GM12874 (cell line): Measurements from ENCODE around the gene COG8.

ENCODE experiments used
- TF ChIP-seq, protein P1 (sequence below): IDR thresholded peaks from 2 replicates; pipeline ENCODE4 v1.5.1; 2011; ENCODE audit warnings: low read depth, mild to moderate bottlenecking, control low read depth, low read length, moderate library complexity; ENCODE audit not compliant: insufficient read depth

Gene COG8

DNA sequence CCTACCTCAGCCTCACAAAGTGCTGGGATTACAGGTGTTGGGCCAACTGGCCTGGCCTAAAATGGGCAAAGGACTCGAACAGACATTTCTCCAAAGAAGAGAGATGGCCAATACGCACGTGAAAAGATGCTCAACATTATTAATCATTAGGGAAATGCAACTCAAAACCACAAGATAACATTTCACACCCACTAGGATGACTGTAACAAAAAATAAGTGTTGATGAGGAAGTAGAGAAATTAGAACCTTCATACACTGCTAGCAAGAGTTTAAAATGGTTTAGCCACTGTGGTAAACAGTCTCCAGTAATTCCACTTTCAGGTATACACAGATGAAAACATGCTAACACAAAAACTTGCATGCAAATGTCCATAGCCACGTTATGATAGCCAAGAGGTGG is 6.6 kb upstream of the COG8 start:
- TF ChIP-seq, protein P1, sequence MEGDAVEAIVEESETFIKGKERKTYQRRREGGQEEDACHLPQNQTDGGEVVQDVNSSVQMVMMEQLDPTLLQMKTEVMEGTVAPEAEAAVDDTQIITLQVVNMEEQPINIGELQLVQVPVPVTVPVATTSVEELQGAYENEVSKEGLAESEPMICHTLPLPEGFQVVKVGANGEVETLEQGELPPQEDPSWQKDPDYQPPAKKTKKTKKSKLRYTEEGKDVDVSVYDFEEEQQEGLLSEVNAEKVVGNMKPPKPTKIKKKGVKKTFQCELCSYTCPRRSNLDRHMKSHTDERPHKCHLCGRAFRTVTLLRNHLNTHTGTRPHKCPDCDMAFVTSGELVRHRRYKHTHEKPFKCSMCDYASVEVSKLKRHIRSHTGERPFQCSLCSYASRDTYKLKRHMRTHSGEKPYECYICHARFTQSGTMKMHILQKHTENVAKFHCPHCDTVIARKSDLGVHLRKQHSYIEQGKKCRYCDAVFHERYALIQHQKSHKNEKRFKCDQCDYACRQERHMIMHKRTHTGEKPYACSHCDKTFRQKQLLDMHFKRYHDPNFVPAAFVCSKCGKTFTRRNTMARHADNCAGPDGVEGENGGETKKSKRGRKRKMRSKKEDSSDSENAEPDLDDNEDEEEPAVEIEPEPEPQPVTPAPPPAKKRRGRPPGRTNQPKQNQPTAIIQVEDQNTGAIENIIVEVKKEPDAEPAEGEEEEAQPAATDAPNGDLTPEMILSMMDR = no peak

DNA sequence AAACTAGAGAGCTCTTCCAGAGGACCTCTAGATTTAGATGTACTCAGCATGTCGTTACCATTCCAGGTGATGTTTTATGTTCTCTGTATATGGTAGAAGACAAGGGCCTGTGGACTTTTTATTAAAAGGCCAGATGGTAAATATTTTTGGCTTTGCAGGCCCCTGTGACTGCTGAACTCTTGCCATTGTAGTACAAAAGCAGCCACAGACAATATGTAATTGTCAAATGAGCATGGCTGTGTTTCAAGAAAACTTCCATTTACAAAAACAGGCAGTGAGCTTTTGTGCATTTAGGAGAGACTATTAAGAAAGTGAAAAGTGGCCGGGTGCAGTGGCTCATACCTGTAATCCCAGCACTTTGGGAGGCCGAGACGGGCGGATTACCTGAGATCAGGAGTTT is 4.8 kb upstream of the COG8 start:
- TF ChIP-seq, protein P1 = no peak

DNA sequence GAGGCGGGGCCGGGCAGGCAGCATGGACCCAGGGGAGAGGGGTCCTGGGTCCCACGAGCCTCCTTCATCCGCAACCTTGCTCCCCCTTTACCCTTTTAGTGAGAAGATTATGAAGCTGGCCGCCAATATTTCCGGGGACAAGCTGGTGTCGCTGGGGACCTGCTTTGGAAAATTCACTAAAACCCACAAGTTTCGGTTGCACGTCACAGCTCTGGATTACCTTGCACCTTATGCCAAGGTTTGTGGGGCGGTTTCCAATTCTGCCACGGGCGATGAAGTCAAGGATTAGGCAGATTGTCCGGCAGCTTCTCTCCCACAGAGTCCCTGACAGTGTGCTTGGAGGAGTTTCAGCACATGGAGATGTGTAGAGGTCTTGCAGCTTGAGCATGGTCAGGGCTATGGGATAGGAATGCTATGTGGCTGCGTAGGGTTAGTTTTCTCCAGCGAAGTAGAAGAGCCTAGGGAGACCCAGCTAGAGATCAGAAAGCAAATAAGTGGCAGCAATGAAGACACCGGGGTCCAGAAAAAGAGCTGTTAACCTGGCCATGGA is 806 bp upstream of the COG8 start:
- TF ChIP-seq, protein P1 = no peak

DNA sequence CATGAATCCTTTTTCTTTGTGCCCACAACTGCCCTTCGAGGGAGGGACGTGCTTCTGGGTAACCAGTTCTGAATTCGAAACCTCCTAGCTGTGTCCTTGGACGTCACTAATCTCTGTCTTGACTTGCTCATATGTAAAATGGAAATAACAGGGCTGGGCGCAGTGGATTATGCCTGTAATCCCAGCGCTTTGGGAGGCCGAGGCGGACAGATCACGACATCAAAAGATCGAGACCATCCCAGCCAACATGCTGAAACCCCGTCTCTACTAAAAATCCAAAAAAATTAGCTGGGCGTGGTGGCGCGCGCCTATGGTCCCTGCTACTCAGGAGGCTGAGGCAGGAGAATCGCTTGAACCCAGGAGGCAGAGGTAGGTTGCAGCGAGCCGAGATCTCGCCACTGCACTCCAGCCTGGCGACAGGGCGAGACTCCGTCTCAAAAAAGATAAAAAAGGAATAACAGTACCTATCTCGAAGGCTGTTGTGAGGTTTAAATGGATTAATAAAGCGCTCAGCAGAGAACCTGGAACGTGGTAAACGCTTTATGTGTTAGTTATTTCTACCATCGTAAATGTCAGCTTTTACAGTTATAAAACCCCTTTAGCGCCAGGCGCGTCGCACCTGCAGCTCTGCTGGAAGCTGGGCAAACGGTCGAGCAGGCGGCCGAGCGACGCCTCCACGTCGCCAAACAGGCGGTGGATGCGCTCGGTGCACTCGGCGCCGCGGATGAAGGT is 641 bp downstream of the COG8 start:
- TF ChIP-seq, protein P1 = no peak

DNA sequence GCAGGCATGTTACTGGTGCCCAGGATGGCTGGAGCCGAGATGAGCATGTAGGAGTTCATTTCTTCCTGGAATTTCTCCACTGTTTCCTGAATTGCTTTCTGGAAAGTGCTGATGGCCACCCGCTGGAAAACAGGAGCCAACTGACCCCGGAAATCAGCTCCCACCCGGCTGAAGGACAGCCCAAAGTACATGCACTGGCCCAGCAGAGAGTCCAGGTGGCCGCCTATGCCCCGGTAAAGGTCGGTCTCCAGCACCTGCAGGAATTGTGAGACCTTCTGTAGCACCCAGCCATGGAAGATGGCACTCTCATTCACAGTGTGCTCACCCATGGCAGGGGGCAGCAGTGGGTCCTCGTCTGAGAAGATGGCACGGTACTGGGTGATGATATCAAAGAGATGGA is 4.7 kb downstream of the COG8 start:
- TF ChIP-seq, protein P1 = no peak

DNA sequence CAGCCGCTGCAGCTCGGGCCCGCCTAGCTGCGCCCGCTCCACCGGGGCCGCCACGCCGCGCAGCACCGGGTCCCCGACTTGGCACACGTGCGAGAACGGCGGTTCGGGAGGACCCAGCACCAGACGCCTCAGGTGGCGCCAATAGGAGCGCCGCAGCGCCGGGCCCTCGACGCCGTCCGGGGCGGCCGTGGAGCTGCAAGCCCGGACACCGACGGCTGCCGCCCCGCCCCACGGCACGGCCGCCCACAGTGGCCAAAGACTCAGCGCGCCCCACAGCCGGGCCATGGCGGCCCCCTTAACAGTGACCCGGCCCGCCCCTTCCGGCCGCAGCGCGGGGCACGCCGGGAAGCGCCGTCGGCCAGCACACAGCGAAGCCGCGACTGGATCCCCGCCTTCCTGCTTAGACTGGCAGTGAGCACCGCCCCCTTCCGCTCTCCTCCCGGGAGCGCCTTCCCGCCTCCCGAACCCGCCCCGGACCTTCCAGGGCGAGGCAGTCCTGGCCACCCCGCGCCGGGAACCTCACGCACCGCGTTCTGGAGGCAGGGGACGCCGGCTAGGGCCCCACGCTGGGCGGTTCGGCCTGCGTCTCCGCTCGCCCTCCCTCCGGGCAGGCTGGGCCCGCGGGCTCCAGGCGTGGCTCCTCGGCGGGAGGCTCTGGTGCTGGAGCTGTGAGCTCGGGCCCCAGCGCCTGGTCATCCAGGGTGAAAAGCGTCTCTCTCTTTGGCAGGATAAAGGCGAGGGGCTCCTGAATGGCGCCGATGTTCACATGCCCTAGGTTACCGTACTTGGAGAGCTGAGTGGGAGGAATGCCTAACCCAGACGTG is 8.9 kb downstream of the COG8 start, which contains the start of gene PDF:
TSS of gene PDF (minus strand) at position 303 of the 824 bp plus-strand sequence. CDS start at position 285, 18 bp downstream.
- TF ChIP-seq, protein P1 = no peak
